Measurements from ENCODE around the gene RIPOR1.
"Not testable (repeated sequence)": the region's sequence is repeated elsewhere in the genome, so short reads cannot be mapped to it uniquely, and the experiment has no call there.

The RIPOR1 gene, protein sequence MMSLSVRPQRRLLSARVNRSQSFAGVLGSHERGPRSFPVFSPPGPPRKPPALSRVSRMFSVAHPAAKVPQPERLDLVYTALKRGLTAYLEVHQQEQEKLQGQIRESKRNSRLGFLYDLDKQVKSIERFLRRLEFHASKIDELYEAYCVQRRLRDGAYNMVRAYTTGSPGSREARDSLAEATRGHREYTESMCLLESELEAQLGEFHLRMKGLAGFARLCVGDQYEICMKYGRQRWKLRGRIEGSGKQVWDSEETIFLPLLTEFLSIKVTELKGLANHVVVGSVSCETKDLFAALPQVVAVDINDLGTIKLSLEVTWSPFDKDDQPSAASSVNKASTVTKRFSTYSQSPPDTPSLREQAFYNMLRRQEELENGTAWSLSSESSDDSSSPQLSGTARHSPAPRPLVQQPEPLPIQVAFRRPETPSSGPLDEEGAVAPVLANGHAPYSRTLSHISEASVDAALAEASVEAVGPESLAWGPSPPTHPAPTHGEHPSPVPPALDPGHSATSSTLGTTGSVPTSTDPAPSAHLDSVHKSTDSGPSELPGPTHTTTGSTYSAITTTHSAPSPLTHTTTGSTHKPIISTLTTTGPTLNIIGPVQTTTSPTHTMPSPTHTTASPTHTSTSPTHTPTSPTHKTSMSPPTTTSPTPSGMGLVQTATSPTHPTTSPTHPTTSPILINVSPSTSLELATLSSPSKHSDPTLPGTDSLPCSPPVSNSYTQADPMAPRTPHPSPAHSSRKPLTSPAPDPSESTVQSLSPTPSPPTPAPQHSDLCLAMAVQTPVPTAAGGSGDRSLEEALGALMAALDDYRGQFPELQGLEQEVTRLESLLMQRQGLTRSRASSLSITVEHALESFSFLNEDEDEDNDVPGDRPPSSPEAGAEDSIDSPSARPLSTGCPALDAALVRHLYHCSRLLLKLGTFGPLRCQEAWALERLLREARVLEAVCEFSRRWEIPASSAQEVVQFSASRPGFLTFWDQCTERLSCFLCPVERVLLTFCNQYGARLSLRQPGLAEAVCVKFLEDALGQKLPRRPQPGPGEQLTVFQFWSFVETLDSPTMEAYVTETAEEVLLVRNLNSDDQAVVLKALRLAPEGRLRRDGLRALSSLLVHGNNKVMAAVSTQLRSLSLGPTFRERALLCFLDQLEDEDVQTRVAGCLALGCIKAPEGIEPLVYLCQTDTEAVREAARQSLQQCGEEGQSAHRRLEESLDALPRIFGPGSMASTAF

DNA sequence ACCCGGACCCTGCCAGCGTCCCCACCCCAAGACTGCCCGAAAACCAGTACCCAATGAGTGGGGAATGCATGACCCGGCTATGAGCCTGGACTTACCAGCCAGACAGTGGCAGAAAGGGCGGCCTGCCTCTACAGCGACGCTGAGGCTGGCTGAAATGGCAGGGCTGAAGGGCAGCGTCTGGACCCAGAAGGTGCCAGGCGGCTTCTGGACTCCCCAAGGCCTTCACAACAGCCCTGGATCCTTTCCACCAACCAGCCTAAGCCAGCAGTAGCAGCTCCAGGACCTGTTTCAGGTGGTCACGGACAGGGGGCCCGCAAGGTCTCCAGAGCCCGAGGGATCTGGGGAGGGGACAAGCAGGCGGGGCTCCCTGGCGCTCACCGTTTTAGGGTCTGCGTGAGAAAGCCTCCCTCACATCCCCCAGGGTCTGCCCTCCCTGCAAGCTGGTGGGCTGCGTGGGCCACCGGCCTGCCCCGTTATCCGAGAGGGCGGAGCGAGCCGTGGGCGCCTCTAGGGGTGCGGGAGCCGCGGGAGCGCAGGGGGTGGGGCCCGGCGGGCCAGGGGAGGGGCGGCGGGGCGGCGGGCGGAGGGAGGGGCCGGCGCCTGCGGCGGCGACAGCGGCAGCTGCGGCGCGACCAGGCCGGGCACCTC, at the start of gene RIPOR1:
Gene RIPOR1 (plus strand): TSS at position 608 of the 648 bp plus-strand sequence. CDS start 9,618 bp downstream, outside the sequence.
- no peak within 1 kb of the TSS for H3K27ac Mint-ChIP-seq
- peak within 1 kb of the TSS; percentile 82 for H3K4me3 Mint-ChIP-seq
- H3K36me3 Mint-ChIP-seq (ENCODE audit: low read depth) = peaks cover 4% of the 10 kb centered on the region
- H3K4me1 Mint-ChIP-seq (ENCODE audit: low read depth) = peaks cover 20% of the 10 kb centered on the region
- no peaks in the 10 kb centered on the region for H3K9me3 Mint-ChIP-seq
- peaks cover 47% of the 10 kb centered on the region for H3K27me3 Mint-ChIP-seq (ENCODE audit: low read depth)

DNA sequence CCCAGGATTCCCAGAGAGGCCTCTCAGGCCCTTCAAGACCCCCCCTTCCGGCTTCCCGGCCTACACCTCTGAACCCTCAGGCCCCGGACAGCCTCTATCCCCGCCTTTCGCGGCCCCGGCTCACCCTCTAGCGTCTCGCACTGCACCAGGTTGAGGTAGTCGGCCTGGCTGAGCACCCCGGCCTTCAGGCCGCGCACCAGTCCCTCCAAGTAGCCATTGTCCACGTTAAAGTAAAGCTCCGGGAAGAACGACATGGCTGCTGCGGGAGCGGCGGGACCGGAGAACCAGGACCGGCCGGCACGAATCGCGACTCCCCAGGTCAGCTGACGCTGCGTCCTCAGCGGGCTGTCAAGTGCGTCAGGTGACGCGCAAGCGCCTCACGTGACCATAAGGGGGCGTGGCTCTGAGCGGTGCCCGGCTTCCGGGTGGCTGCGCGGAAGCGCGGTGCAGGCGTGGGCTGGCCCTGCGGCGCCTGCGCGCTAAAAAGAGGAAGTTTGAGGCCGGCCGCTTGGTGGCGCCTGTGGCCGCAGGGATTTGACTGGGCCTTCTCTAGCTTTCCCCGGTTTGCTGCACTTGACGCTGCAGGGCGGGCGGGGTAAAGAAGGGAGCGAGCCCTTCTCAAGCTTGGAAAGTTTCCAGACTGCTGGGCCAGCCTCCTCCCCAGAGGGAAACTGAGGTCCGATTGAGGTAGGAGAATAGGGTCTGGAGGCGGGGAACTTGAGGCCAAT, 47.6 kb upstream of the RIPOR1 start, which contains the start of gene ATP6V0D1:
Gene ATP6V0D1 (minus strand): TSS at position 325 of the 728 bp plus-strand sequence. CDS start 71 bp downstream, at position 254.
- Mint-ChIP-seq H3K4me1 (ENCODE audit: low read depth) (peaks cover 24% of the 10 kb centered on the region), H3K27me3 (ENCODE audit: low read depth) (no peaks in the 10 kb centered on the region), H3K9me3 (no peaks in the 10 kb centered on the region)

DNA sequence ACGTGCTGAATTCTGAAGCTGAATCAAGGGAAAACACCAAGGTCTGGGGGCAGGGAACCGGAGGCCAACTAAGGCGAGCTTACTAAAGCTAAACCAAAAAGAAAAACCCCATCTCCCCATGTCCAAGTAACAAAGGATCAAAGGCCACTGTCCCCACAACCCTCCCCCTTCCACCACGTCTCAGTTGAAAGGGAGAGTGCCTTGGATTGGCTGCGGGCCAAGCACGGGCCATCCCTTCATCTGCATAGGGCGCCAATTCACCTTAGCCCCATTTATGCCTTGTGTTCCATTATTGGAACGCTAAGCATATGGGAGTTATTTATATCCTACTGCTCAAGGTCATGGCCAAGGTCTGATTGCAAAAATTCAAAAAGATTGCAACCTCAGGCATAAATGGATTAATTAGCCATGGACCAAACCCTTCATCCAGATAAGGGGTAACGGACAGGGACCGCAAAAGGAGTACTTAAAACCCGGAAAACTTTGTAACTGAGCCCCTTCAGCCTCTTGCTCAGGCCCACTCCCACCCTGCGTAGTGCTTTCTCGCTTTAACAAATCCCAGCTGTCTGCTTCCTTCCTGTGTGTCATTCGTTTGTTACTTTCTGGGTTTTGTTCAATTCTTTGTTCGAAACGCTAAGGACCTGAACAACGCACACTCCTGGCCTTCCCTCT, 46.9 kb upstream of the RIPOR1 start:
- Mint-ChIP-seq H3K4me3 (peak overlapping the region; percentile 91), H3K4me1 (ENCODE audit: low read depth) (peaks cover 24% of the 10 kb centered on the region), H3K27ac (peak overlapping the region; percentile 96), H3K9me3 (no peaks in the 10 kb centered on the region), H3K27me3 (ENCODE audit: low read depth) (no peaks in the 10 kb centered on the region), H3K36me3 (ENCODE audit: low read depth) (peaks cover 20% of the 10 kb centered on the region)

More for the DNA sequence above, 47.6 kb upstream of the RIPOR1 start, which contains the start of gene ATP6V0D1:
- peaks cover 20% of the 10 kb centered on the region for H3K36me3 Mint-ChIP-seq (ENCODE audit: low read depth)
- H3K4me3 Mint-ChIP-seq = peak within 1 kb of the TSS; percentile 91
- peak within 1 kb of the TSS; percentile 96 for H3K27ac Mint-ChIP-seq

DNA sequence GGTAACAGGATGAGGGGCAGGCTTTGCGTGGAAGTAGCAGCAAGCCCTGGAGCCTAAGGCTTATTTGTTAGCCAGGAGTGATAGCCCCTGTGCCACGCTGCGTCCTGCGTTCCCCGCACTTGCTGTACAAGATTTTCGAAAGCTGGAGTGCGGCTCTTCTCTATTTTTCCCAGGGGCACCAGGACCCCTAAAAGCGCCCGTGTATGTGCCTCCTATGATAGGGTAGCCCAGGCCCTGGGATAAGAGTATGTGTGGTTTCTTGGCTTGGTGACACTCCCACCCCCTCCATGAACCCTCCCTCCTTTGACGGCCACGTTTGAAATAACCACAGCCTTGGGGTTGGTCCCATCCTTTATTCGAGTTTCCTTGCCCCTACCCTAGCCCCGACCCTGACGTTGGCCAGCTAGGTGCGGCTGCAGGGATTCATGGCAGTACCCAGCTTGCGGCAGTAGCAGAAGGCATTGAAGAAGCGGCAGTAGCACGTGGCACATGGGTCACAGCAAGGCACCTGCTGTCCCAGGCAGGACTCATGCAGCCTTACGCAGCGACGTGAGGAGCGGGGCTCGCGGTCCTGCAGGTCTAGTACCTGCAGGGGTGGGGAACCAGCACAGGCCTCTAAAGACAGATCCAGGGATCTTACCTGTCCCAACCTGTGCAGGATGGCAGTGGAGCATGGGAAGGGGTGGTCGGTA, 46.2 kb upstream of the RIPOR1 start:
- Mint-ChIP-seq H3K27ac (peak overlapping the region; percentile 96), H3K4me3 (peak overlapping the region; percentile 91), H3K36me3 (ENCODE audit: low read depth) (peaks cover 18% of the 10 kb centered on the region), H3K4me1 (ENCODE audit: low read depth) (peaks cover 24% of the 10 kb centered on the region), H3K9me3 (no peaks in the 10 kb centered on the region), H3K27me3 (ENCODE audit: low read depth) (no peaks in the 10 kb centered on the region)

DNA sequence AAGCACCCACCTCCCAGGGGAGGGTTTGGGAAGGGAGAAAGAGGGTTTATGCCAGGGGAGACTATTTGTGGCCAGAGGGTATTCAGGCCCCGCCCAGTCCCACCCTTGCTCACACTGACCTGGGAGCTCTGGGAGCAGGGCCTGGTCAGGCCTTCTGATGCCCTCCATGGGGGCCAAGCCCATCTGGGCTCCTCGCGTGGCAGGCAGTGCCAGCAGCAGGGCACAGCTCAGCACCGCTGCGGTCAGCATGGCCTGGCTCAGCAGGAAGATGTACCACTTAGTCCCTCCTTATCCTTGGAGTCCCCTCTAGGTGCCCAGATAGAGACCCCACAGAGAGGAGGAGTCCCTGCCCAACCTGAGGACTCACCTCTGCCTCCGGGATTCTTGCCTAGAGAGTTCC, 45.5 kb upstream of the RIPOR1 start, which contains the start of gene AGRP:
Gene AGRP (minus strand): TSS at position 398 of the 400 bp plus-strand sequence. CDS start 149 bp downstream, at position 249.
- peaks cover 20% of the 10 kb centered on the region for H3K36me3 Mint-ChIP-seq (ENCODE audit: low read depth)

DNA sequence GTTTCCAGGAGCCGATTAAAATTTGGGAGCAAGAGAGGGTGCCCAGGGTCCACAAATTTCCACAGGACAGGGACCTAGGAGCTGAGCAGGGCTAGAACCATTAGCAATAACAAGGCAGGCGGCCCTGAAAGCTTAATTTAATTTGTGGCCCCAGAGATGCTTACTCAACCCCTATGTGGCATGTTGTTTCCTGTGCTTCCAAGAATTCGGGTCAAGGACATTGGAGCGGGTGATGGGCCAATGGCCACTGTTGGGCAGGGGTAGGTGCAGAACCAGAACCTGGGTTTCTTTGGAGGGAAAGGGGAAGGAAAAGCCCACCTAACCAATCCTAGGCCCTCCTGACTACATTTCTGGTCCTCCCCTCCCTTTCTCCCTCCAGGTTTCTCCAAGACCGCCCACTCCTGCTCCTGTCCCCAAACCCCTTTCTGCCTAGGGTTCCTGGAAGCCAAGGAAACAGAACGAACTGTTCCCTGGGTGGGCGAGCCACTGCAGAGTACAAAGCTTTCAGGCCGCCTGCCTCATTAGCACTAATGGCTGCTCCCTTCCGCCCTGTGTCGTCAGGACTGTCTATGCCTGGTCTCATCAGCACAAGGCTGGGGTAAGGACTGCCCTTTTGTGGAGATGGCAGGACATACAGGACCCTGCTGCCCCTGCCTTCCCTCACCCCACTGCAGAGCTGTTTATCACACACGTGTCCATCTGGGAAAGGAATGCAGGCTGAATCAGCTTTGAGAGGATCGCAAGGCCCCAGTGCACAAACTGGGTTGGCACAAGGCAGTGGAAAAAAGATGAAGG, 44.7 kb upstream of the RIPOR1 start:
- H3K36me3 Mint-ChIP-seq (ENCODE audit: low read depth) = peaks cover 20% of the 10 kb centered on the region
- H3K4me1 Mint-ChIP-seq (ENCODE audit: low read depth) = peaks cover 20% of the 10 kb centered on the region
- H3K4me3 Mint-ChIP-seq = no peak overlapping the region
- H3K27me3 Mint-ChIP-seq (ENCODE audit: low read depth) = no peaks in the 10 kb centered on the region
- no peaks in the 10 kb centered on the region for H3K9me3 Mint-ChIP-seq
- H3K27ac Mint-ChIP-seq = no peak overlapping the region

More for the DNA sequence above, 45.5 kb upstream of the RIPOR1 start, which contains the start of gene AGRP:
- Mint-ChIP-seq H3K4me3 (peak within 1 kb of the TSS; percentile 91), H3K27ac (peak within 1 kb of the TSS; percentile 96), H3K9me3 (no peaks in the 10 kb centered on the region), H3K27me3 (ENCODE audit: low read depth) (no peaks in the 10 kb centered on the region), H3K4me1 (ENCODE audit: low read depth) (peaks cover 22% of the 10 kb centered on the region)

DNA sequence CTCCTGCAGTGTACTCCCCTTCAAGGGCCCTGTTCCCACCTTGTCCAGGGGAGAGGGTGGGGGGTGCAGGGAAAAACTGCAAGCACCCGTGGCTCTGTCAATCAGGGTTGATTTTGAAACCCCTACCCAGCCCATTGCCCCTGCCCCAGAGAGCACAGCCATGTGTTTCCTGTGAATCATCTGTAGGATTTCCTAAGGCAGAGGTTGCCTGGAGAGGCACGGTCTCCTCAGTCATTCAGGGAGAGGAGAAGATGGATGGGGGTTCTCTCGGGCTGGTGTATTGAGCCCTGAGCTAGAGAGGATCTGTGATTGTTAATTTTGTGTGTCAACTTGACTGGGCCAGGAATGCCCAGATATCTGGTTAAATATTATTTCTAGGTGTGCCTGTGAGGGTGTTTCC, 41.8 kb upstream of the RIPOR1 start:
- Mint-ChIP-seq H3K4me1 (ENCODE audit: low read depth) (peaks cover 16% of the 10 kb centered on the region), H3K36me3 (ENCODE audit: low read depth) (peaks cover 19% of the 10 kb centered on the region), H3K27me3 (ENCODE audit: low read depth) (no peaks in the 10 kb centered on the region), H3K4me3 (no peak overlapping the region), H3K27ac (no peak overlapping the region), H3K9me3 (no peaks in the 10 kb centered on the region)

DNA sequence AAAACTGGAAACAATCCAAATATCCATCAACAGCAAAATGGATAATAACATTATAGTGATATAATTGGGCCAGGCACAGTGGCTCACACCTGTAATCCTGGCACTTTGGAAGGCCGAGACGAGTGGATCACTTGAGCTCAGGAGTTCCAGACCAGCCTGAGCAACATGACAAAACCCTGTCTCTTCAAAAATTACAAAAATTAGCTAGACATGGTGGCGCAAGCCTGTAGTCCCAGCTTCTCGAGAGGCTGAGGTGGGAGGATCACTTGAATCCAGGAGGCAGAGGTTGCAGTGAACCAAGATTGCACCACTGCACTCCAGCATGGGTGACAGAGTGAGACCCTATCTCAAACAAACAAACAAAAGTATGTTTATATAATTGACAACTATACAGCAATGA, 41.1 kb upstream of the RIPOR1 start:
- not testable (repeated sequence) for H3K4me1 Mint-ChIP-seq (ENCODE audit: low read depth); H3K27me3 Mint-ChIP-seq (ENCODE audit: low read depth); H3K9me3 Mint-ChIP-seq; H3K4me3 Mint-ChIP-seq
- Mint-ChIP-seq H3K27ac (peak overlapping the region; percentile 19), H3K36me3 (ENCODE audit: low read depth) (peaks cover 16% of the 10 kb centered on the region)

DNA sequence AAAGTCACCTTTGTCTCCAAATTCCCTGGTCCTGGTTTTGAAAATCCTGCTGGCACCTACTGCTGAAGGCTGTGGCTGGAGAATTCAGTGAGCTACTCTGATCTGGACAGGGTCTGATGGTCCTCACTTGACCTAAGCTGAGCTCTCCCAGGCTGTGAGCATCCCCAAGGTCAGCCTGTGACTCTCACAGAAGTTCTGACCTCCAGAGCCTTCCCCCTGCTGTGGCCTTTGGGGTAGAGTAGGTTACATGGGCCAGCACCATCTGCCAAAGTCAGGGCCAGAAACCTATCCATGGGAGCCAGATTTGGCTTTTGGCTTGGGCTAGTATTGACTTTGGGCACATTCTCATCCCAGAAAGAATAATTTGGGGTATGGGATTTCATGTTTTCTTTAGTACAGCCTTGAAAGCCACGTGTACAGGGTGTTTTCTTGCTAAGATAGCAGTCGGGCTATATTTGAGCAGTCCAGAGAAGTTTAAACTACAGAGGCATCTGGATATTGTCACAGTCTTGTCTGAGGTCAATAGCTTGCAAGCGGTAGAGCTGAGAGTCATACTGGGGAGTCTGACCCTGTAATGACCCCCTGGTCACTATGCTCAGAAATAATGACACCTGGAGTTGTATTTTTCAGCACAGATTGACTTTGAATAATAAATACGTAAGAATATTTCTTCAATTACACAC, 39.1 kb upstream of the RIPOR1 start:
- H3K27me3 Mint-ChIP-seq (ENCODE audit: low read depth) = no peaks in the 10 kb centered on the region
- H3K9me3 Mint-ChIP-seq = no peaks in the 10 kb centered on the region
- peaks cover 12% of the 10 kb centered on the region for H3K36me3 Mint-ChIP-seq (ENCODE audit: low read depth)
- H3K4me3 Mint-ChIP-seq = no peak overlapping the region
- no peak overlapping the region for H3K27ac Mint-ChIP-seq
- H3K4me1 Mint-ChIP-seq (ENCODE audit: low read depth) = peaks cover 4% of the 10 kb centered on the region

DNA sequence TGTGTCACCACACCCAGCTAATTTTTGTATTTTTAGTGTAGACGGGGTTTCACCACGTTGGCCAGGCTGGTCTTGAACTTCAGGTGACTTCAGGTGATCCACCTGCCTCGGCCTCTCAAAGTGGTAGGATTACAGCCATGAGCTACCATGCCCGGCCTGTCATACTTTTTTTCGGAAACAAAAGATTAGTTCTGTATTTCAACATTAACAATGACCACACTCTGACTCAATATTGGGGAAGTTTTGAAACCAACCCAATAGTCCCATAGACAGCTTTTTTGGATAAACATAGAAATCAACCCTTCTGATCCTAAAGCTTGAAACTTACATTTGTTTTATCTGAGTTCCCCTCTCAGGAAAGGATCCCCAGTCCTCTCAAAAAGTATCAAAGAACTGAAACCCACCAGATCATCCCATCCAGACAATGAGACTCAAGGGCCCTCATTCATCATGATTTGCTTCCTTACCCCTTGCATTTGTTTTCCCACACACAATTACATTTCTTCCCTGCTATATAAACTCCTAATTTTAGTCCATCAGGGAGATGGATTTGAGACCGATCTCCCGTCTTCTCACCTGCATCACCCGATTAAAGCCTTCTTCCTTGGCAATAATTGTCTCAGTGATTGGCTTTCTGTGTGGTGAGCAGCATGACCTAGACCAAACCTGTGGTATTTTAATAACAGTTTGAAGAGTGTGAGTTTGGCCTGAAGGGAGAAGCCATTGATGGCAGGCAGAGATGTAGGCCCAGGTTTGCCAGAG, 38.1 kb upstream of the RIPOR1 start:
- peak overlapping the region; percentile 28 for H3K27ac Mint-ChIP-seq
- peaks cover 6% of the 10 kb centered on the region for H3K4me1 Mint-ChIP-seq (ENCODE audit: low read depth)
- no peaks in the 10 kb centered on the region for H3K9me3 Mint-ChIP-seq
- H3K27me3 Mint-ChIP-seq (ENCODE audit: low read depth) = no peaks in the 10 kb centered on the region
- H3K36me3 Mint-ChIP-seq (ENCODE audit: low read depth) = peaks cover 9% of the 10 kb centered on the region
- H3K4me3 Mint-ChIP-seq = no peak overlapping the region

DNA sequence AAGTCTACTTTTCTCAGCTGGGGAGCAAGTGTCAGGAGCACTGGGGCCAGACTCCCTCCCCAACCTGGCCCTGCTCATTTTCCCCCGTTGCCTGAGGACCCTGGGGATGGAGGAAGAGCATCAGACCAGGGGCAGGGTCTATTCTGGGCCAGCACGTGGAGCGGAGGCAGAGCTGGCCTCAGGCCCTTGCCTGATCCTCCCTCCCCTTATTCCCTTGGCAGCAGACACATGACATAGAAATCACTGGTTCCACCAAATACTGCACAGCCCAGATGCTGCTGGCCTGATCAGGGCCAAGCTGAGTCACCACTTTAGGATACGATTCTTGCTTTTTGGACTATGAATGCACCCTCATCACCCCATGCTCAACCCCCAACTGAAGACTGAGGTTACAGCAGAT, 29.5 kb upstream of the RIPOR1 start:
- Mint-ChIP-seq H3K36me3 (ENCODE audit: low read depth) (peaks cover 12% of the 10 kb centered on the region), H3K27ac (peak overlapping the region; percentile 8), H3K4me1 (ENCODE audit: low read depth) (peaks cover 15% of the 10 kb centered on the region), H3K4me3 (no peak overlapping the region), H3K9me3 (no peaks in the 10 kb centered on the region), H3K27me3 (ENCODE audit: low read depth) (no peaks in the 10 kb centered on the region)

Data from T-helper 1 cell treated with Interleukin-12 subunit alpha and Interleukin-12 subunit beta and Interleukin-4 antibody, amounts not matched to agents 30 μg/mL and 1 μg/mL, for 36 hours (primary cell).